ENCODE measurements around the gene SPTBN1.

- TF ChIP-seq CTCF (conservative IDR thresholded peaks at IDR 0.05; ENCODE audit: low read depth, low read length) (no peak), EZH2 (IDR thresholded peaks at IDR 0.05; ENCODE audit: low read length, unreplicated experiment) (no peak)
Observed at GRCh38 chr2:54483426-54483825, 27.3 kb downstream of the SPTBN1 start.

Data from PC-3 (cell line).